SK-N-SH treated with all-trans-retinoic acid at 6 μM for 48 hours (cell line): Measurements from ENCODE around the gene GSTA1.
"Not testable (repeated sequence)": the region's sequence is repeated elsewhere in the genome, so short reads cannot be mapped to it uniquely, and the experiment has no call there.

Experiments used
- ARNTL ChIP-seq: fragments of 450-650 bp; formaldehyde crosslinking; IDR thresholded peaks from 2 replicates; pipeline ENCODE4 v1.5.0; 2020; ENCODE audit warnings: low read depth, mild to moderate bottlenecking, moderate library complexity, borderline replicate concordance
- CREB5 ChIP-seq: fragments of 250-450 bp; sonication (Bioruptor Pico); IDR thresholded peaks from 2 replicates; pipeline ENCODE4 v1.5.1; 2020; ENCODE audit warnings: low read depth, mild to moderate bottlenecking, moderate library complexity
- CSDC2 ChIP-seq: fragments of 250-450 bp; sonication (Bioruptor Pico); IDR thresholded peaks from 2 replicates; pipeline ENCODE4 v1.5.0; 2020; ENCODE audit warnings: mild to moderate bottlenecking, moderate library complexity
- ESRRG ChIP-seq: fragments of 250-450 bp; sonication (Bioruptor Pico); IDR thresholded peaks from 2 replicates; pipeline ENCODE4 v1.6.1; 2021; ENCODE audit warnings: mild to moderate bottlenecking
- TCF4 ChIP-seq: fragments of 250-450 bp; sonication (Bioruptor Pico); IDR thresholded peaks from 2 replicates; pipeline ENCODE4 v1.8.0; 2021; ENCODE audit warnings: mild to moderate bottlenecking, moderate library complexity, borderline replicate concordance
- ZC3H10 ChIP-seq: fragments of 250-450 bp; sonication (Bioruptor Pico); IDR thresholded peaks from 2 replicates; pipeline ENCODE4 v1.5.1; 2021; ENCODE audit warnings: mild to moderate bottlenecking, moderate library complexity
- ZNF565 ChIP-seq: fragments of 450-650 bp; formaldehyde crosslinking; conservative IDR thresholded peaks from 2 replicates; pipeline ENCODE4 v1.5.0; 2020; ENCODE audit warnings: low read depth, mild to moderate bottlenecking, moderate library complexity
- ZNF8 ChIP-seq: fragments of 450-650 bp; formaldehyde crosslinking; IDR thresholded peaks from 2 replicates; pipeline ENCODE4 v1.5.0; 2020; ENCODE audit warnings: mild to moderate bottlenecking, moderate library complexity
- TF ChIP-seq, protein P1 (sequence below): fragments of 250-450 bp; sonication (Bioruptor Pico); IDR thresholded peaks from 2 replicates; pipeline ENCODE4 v1.8.0; 2020; ENCODE audit warnings: mild to moderate bottlenecking, moderate library complexity, borderline replicate concordance

DNA sequence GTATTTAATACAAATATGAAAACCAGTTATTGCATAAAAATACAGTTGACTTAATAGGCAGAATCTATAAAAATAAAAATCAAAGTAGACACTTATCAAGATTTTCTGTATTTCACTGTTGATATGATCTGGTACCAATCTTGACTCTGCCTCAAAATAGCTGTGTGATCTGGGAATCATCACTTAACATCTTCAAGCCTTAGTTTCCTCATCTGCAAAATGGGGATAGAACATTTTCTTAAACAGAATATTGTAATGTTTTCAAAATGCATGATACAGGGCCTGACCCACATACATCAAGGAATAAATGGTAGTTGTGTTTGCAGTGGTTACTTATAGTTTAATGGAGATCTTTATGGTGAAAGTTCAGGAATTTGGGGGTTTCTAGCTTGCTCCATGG lies 21.4 kb downstream of the GSTA1 start:
- TF ChIP-seq TCF4, ZNF565, ARNTL, CREB5, ESRRG, ZNF8, ZC3H10, CSDC2 (CRISPR knock-in tag): not testable (repeated sequence)
- TF ChIP-seq, protein P1, sequence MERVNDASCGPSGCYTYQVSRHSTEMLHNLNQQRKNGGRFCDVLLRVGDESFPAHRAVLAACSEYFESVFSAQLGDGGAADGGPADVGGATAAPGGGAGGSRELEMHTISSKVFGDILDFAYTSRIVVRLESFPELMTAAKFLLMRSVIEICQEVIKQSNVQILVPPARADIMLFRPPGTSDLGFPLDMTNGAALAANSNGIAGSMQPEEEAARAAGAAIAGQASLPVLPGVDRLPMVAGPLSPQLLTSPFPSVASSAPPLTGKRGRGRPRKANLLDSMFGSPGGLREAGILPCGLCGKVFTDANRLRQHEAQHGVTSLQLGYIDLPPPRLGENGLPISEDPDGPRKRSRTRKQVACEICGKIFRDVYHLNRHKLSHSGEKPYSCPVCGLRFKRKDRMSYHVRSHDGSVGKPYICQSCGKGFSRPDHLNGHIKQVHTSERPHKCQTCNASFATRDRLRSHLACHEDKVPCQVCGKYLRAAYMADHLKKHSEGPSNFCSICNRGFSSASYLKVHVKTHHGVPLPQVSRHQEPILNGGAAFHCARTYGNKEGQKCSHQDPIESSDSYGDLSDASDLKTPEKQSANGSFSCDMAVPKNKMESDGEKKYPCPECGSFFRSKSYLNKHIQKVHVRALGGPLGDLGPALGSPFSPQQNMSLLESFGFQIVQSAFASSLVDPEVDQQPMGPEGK = not testable (repeated sequence)
